Esophagus squamous epithelium (tissue), 4 donors: ENCODE results near the gene LTB4R.

Experiments used
- POLR2A ChIP-seq, 4 donors: fragments of 450-650 bp; IDR thresholded peaks; one replicate each; pipeline ENCODE4 v1.6.1; 2017; ENCODE audit warnings: antibody characterized with exemption in 4 of 4, mild to moderate bottlenecking in 4 of 4, moderate library complexity in 3 of 4
- TF ChIP-seq, protein P1 (sequence below), 6 experiments: fragments of 450-650 bp in 4 of 6; fragments of 200-600 bp in 2 of 6; sonication (generic) in 2 of 6; IDR thresholded peaks; one replicate each; pipeline ENCODE4 v1.5.1; 2016 to 2019; ENCODE audit warnings: antibody characterized with exemption in 6 of 6, mild to moderate bottlenecking in 4 of 6, moderate library complexity in 4 of 6

DNA sequence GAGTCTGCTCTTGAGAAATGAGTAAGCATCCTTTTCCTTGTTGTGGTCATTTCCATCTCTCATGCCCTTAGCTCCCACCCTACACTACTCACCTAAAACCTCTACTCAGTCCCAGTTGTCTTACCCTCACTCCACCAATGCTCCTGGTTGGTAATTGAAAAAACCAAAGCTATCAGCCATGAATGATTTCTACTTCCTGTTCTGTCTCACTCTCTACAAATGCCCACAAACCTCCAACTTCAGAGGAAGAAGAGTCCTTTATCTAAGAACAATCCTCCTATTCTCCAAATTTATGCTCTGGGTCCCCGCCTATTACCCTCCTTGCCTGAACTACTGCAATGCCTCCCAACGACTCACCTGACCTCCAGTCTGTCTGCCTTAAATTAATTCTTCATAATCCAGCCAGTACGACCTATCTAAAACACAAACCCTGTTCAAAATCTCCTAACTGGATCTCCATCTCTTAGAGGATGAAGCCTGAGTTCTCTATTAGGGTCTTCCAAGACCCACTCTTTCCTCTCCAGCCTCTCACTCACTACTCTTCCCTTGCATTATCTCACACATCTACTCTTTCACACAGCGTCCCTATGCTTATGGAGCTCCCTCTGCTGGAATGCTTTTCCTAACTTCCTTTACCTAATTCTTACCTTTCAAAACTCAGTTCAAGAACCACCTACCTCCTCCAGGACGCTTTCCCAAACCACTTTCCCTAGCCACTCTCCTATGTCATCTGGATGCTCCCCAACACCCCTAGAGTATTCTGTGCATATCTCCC lies 13.9 kb upstream of the LTB4R start:
- TF ChIP-seq, protein P1, sequence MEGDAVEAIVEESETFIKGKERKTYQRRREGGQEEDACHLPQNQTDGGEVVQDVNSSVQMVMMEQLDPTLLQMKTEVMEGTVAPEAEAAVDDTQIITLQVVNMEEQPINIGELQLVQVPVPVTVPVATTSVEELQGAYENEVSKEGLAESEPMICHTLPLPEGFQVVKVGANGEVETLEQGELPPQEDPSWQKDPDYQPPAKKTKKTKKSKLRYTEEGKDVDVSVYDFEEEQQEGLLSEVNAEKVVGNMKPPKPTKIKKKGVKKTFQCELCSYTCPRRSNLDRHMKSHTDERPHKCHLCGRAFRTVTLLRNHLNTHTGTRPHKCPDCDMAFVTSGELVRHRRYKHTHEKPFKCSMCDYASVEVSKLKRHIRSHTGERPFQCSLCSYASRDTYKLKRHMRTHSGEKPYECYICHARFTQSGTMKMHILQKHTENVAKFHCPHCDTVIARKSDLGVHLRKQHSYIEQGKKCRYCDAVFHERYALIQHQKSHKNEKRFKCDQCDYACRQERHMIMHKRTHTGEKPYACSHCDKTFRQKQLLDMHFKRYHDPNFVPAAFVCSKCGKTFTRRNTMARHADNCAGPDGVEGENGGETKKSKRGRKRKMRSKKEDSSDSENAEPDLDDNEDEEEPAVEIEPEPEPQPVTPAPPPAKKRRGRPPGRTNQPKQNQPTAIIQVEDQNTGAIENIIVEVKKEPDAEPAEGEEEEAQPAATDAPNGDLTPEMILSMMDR (IDR thresholded peaks at IDR 0.05): peak in 5 of 6 experiments; percentile 25 to 70 (median 43)
- TF ChIP-seq POLR2A (IDR thresholded peaks at IDR 0.05): no peak
